ENCODE data around the gene UNC5A. TPM values are rescaled to one million over a fixed set of nuclear protein-coding genes. Genes with fewer than 3 reads are reported as not detected.
A peak's percentile ranks its signal among the peaks of the same experiment; 100 is the strongest.

Gene UNC5A
- total RNA-seq, 1 donor from 2014 or later: 0.21 TPM

DNA sequence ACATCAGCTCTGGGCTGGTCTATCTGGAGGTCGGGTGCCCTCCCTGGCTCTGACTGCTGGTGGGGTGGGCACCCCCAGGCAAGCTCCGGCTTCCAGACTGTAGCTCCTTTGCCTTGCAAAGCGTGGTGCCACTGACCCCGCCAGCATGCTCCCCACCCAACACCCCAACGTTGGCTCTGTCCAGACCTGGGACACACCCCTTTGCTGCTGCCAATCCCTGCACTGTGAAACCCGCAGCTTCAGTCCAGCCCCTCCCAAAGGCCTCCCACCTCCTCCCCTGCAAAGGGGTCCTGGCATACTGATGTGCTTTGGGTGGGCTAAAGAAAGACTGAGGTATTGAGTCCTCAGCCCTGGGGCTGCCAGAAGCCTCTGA is 3.9 kb downstream of the UNC5A start:
- H3K27ac ChIP-seq: no peak overlapping the region
- intact Hi-C loops (cut with DNase I): no loop called here
- H3K4me1 ChIP-seq: peaks cover 17% of the 10 kb centered on the region
- no peak overlapping the region for H3K4me3 ChIP-seq
- no peaks in the 10 kb centered on the region for H3K36me3 ChIP-seq
- no peaks in the 10 kb centered on the region for H3K9me3 ChIP-seq
- TF ChIP-seq, protein P1, sequence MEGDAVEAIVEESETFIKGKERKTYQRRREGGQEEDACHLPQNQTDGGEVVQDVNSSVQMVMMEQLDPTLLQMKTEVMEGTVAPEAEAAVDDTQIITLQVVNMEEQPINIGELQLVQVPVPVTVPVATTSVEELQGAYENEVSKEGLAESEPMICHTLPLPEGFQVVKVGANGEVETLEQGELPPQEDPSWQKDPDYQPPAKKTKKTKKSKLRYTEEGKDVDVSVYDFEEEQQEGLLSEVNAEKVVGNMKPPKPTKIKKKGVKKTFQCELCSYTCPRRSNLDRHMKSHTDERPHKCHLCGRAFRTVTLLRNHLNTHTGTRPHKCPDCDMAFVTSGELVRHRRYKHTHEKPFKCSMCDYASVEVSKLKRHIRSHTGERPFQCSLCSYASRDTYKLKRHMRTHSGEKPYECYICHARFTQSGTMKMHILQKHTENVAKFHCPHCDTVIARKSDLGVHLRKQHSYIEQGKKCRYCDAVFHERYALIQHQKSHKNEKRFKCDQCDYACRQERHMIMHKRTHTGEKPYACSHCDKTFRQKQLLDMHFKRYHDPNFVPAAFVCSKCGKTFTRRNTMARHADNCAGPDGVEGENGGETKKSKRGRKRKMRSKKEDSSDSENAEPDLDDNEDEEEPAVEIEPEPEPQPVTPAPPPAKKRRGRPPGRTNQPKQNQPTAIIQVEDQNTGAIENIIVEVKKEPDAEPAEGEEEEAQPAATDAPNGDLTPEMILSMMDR (IDR thresholded peaks at IDR 0.05): no peak
- no peak for DNase-seq
- ATAC-seq: no peak
- H3K27me3 ChIP-seq (ENCODE audit: low read depth): peaks cover 96% of the 10 kb centered on the region

DNA sequence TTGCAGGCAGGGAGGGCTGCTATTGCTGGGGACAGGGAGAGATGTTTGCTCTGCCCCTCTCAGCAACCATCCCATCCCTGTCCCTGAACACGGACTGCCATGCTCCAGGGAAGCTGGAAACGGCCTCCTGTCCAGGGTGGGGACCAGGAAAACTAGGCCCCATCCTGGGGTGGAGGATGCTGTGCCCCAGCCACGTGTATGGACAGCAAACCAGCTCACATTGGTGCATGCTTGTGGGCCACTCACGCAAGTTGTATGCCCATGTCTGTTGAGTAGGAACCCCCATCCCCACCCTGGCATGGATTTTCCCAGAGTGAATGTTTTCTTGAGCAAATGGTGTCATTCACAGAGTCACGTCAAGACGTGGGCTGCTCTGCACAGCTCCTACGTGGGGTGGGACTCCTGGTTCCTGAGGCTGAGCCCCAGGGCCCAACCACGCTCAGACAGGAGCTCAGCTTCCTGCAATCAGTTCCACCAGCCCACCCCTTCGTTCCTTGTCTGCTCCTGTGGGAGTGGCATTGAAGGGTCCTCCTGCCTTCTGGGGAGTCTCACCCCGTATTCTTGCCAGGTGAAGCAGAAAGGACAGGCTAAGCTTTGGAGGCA is 4.6 kb downstream of the UNC5A start:
- TF ChIP-seq, protein P1 (IDR thresholded peaks at IDR 0.05): no peak
- no peak overlapping the region for H3K4me3 ChIP-seq
- ATAC-seq: no peak
- no peak overlapping the region for H3K27ac ChIP-seq
- peaks cover 17% of the 10 kb centered on the region for H3K4me1 ChIP-seq
- no peaks in the 10 kb centered on the region for H3K36me3 ChIP-seq
- intact Hi-C loops (cut with DNase I): no loop called here
- H3K27me3 ChIP-seq (ENCODE audit: low read depth): peaks cover 95% of the 10 kb centered on the region
- DNase-seq: no peak
- no peaks in the 10 kb centered on the region for H3K9me3 ChIP-seq

DNA sequence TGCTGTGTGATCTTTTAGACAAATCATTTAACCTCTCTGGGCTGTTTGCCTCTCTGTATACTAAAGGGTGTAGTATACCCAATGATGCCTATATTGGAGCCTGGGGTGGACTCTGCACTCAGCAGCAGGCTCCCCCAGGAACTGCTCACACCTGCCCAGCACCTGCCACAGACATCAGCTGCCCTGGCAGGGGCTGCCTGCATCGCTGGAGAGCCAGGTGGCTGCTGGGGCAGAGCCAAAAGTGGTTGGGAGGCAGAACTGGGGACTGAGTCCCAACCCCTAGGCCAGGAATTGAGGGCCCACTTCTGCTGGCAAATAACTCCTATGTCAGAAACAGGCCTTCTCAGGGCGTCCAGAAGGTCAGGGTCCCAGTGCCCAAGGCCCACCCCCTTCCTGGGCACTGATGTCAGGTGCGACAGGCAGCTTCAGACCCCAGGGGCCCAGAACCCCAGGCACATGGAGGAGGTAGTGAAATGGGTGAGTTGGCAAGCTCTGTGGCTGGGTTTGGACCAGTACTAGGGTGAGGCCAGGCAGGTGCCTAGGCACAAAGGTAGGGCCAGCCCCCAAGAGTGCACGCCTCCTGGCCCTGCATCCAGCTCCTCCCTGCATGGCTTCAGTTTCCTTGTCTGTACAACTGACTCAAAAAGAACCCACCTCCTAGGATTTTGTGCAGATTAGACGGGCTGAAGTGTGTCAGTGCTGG is 5.8 kb downstream of the UNC5A start:
- H3K27ac ChIP-seq: no peak overlapping the region
- DNase-seq (no peak), ATAC-seq (no peak)
- intact Hi-C loops (cut with DNase I): no loop called here
- TF ChIP-seq, protein P1 (IDR thresholded peaks at IDR 0.05): no peak
- H3K36me3 ChIP-seq: no peaks in the 10 kb centered on the region
- H3K4me1 ChIP-seq: peaks cover 13% of the 10 kb centered on the region
- H3K4me3 ChIP-seq: no peak overlapping the region
- H3K27me3 ChIP-seq (ENCODE audit: low read depth): peaks cover 89% of the 10 kb centered on the region
- H3K9me3 ChIP-seq: no peaks in the 10 kb centered on the region

DNA sequence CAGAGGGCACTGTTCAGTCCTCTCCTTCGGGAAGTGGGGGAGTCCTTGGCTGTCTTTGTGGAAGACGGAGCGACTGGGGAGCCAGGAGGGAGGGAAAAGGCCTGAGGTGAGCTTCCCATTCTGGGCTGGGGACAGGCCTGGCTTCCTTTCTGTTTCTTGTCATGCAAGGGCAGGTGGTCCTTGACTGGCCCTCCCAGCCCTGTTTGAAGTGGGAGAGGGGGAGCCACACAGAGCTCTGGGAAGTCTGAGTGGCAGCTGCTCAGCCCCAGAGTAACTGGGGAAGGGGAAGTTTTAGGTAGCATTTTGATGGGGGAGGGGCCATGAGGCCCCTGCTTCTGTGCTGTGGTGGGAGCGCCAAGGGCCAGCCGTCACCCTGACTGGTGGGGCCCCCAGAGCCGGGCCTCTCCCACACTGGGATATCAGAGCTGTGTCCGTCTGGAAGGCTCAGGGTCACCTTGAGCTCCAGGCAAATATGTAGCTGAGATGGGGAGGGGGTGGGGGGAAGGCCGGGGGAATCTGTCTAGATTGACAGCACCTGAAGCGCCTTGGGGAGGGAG is 6.5 kb downstream of the UNC5A start:
- ATAC-seq: no peak
- Histone ChIP-seq H3K9me3 (no peaks in the 10 kb centered on the region), H3K4me1 (peaks cover 13% of the 10 kb centered on the region), H3K27me3 (ENCODE audit: low read depth) (peaks cover 82% of the 10 kb centered on the region), H3K27ac (no peak overlapping the region), H3K36me3 (no peaks in the 10 kb centered on the region), H3K4me3 (no peak overlapping the region)
- no peak for DNase-seq
- intact Hi-C loops (cut with DNase I): no loop called here
- TF ChIP-seq, protein P1 (IDR thresholded peaks at IDR 0.05): no peak

DNA sequence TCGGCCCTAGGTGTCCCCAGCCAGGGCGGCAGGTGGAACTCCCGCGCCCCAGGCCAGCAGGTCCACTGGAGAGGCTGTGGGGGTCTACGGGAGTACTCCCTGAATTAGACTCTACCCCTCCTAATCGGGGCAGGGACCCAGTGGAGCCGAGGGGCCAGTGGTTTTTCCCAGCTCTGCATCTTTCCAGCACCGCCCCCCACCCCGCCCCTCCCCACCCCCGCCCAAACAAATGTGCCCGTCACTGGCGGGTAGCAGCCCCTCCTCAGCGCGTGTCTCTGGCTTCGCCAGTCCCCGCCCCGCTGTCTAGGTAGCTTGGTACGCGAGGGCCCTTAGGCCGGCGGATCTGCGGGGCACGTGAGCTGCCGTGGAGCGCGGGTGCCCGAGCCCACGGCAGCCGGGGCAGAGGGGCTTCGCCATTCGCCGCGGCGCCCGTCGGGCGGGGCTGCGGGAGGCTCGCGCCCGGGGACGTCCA is 7.0 kb downstream of the UNC5A start:
- no peak for DNase-seq
- TF ChIP-seq, protein P1 (IDR thresholded peaks at IDR 0.05): no peak
- intact Hi-C loops (cut with DNase I): no loop called here
- Histone ChIP-seq H3K27me3 (ENCODE audit: low read depth) (peaks cover 81% of the 10 kb centered on the region), H3K9me3 (no peaks in the 10 kb centered on the region), H3K36me3 (no peaks in the 10 kb centered on the region), H3K4me3 (peak overlapping the region; percentile 44), H3K27ac (no peak overlapping the region), H3K4me1 (peaks cover 13% of the 10 kb centered on the region)
- no peak for ATAC-seq

All from lower lobe of right lung (tissue), 2 donors.